ENCODE data around the gene RXYLT1.

RXYLT1 gene

GRCh38 chr12:63814146-63814772 lies 34.5 kb downstream of the RXYLT1 start:
- TF ChIP-seq POLR2AphosphoS5 (IDR thresholded peaks at IDR 0.05; ENCODE audit: low read depth, low read length) (no peak), REST (IDR thresholded peaks at IDR 0.05; ENCODE audit: insufficient read depth in 1 of 2, low read depth in 2 of 2, low read length in 2 of 2) (no peak), FOXP2 (optimal IDR thresholded peaks at IDR 0.05; ENCODE audit: borderline replicate concordance, extremely low read depth, extremely low read length, insufficient read depth) (no peak), SIN3A (IDR thresholded peaks at IDR 0.05; ENCODE audit: borderline replicate concordance, insufficient read depth, low read length) (no peak), TAF1 (IDR thresholded peaks at IDR 0.05; ENCODE audit: borderline replicate concordance, insufficient read depth, low read length) (no peak)

- TF ChIP-seq SIN3A (IDR thresholded peaks at IDR 0.05; ENCODE audit: borderline replicate concordance, insufficient read depth, low read length) (no peak), FOXP2 (optimal IDR thresholded peaks at IDR 0.05; ENCODE audit: borderline replicate concordance, extremely low read depth, extremely low read length, insufficient read depth) (no peak), TAF1 (IDR thresholded peaks at IDR 0.05; ENCODE audit: borderline replicate concordance, insufficient read depth, low read length) (no peak), REST (IDR thresholded peaks at IDR 0.05; ENCODE audit: insufficient read depth in 1 of 2, low read depth in 2 of 2, low read length in 2 of 2) (no peak), POLR2AphosphoS5 (IDR thresholded peaks at IDR 0.05; ENCODE audit: low read depth, low read length) (no peak)
Observed at GRCh38 chr12:63815482-63815852, 35.8 kb downstream of the RXYLT1 start.

GRCh38 chr12:63816031-63816430 lies 36.3 kb downstream of the RXYLT1 start:
- TF ChIP-seq REST (IDR thresholded peaks at IDR 0.05; ENCODE audit: insufficient read depth in 1 of 2, low read depth in 2 of 2, low read length in 2 of 2) (no peak), TAF1 (IDR thresholded peaks at IDR 0.05; ENCODE audit: borderline replicate concordance, insufficient read depth, low read length) (no peak), FOXP2 (optimal IDR thresholded peaks at IDR 0.05; ENCODE audit: borderline replicate concordance, extremely low read depth, extremely low read length, insufficient read depth) (no peak), SIN3A (IDR thresholded peaks at IDR 0.05; ENCODE audit: borderline replicate concordance, insufficient read depth, low read length) (no peak), POLR2AphosphoS5 (IDR thresholded peaks at IDR 0.05; ENCODE audit: low read depth, low read length) (no peak)

GRCh38 chr12:63820427-63820826 lies 40.7 kb downstream of the RXYLT1 start:
- TF ChIP-seq SIN3A (IDR thresholded peaks at IDR 0.05; ENCODE audit: borderline replicate concordance, insufficient read depth, low read length), result no peak
- no peak for TF ChIP-seq REST (IDR thresholded peaks at IDR 0.05; ENCODE audit: insufficient read depth in 1 of 2, low read depth in 2 of 2, low read length in 2 of 2)
- TF ChIP-seq POLR2AphosphoS5 (IDR thresholded peaks at IDR 0.05; ENCODE audit: low read depth, low read length), result no peak
- TF ChIP-seq FOXP2 (optimal IDR thresholded peaks at IDR 0.05; ENCODE audit: borderline replicate concordance, extremely low read depth, extremely low read length, insufficient read depth), result no peak
- no peak for TF ChIP-seq TAF1 (IDR thresholded peaks at IDR 0.05; ENCODE audit: borderline replicate concordance, insufficient read depth, low read length)

Data from PFSK-1 (cell line).